ENCODE measurements around the gene DBF4B.
"Not testable (repeated sequence)": the region's sequence is repeated elsewhere in the genome, so short reads cannot be mapped to it uniquely, and the experiment has no call there.

Gene DBF4B, protein sequence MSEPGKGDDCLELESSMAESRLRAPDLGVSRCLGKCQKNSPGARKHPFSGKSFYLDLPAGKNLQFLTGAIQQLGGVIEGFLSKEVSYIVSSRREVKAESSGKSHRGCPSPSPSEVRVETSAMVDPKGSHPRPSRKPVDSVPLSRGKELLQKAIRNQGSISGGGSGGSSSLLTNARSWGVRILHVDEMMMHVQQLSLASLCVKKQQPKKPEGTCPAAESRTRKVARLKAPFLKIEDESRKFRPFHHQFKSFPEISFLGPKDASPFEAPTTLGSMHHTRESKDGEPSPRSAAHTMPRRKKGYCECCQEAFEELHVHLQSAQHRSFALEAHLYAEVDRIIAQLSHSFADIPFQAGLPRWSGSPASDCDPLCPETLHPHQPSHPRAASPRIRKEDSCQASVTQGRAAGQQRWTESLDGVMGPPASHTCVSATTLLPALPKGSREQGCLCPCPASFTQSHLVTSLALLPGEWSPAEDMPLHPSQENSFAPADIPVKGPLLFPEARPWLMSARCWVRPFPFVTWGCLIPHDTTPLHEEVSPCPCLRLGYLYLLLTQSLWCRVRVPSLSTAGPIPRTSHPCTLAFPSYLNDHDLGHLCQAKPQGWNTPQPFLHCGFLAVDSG

DNA sequence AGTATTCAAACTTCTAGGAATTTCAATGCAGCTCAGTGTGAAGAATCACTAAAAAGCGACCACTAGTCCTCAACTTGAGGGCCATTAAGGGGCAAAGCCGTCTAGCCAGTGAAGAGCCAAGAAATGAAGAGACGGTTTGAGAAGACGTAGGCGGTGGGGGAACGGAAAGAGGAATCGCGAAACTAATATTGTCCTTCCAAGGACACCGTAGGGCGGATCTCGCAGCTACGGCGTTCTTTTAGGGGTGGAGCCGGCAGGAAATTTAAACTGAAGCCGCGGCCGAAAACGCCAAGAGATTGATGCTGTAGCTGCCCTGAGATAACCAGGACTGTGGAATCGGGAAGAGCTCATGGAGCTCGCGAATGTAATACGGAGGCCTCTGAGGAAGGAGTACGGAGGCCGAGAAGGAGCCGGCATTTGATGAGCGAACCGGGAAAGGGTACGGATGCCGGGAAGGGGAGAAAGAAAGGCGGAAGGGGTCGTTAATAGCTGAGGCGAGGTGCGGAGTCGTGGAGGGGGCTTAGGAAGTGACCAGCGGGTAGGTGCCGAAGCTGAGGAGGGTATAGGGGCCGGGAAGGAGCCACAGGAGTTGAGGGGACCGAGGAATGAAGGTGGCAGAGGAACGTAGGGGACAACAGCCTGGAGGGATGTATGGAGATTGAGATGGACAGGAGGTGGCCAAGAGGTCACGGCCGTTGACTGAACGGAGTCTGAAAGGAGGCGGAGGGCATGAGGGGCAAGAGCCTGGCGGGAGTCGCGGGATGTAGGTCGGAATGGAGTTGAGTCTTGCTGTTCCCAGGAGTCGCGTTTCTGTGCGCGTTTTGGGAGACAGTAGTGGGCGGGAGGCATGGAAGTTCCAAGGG is at the start of gene DBF4B:
TSS of gene DBF4B (plus strand) at position 265 of the 863 bp plus-strand sequence. CDS start at position 421, 156 bp downstream.
- FAIRE-seq: no peak

DNA sequence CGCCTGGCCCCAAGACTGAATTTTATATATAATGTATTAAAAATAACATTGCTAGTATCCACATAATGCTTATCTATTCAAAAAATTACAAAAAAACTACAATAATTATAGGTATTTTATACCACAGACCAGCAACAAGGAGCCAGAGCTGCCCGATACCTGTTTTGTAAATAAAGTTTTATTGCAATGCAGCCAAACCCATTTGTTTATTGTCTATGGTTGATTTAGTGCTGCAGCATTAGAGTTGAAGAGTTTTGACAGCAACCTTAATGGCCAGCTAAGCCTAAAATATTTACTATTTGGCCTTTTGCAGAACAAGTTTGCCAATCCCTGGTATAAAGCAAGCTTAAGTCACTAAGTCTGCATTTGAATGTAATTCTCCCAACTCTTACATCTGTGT is 46.6 kb upstream of the DBF4B start:
- FAIRE-seq: no peak

DNA sequence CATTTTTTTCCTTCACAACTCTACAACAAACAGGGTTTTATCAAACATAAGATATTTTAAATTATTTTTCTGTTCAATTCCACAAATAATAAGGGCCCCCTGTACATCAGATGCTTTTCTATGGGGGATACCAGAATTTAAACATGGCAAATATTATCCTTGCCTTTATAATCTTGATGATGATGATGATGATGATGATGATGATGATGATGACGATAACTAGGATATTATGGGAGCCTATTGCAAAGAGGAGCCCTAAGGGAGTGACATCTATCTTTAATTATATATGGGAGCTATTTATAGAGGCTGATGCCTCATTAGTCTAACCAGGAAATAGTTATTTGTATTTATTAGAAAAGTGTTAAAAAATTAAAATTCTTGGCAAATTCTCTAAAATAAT is 45.4 kb upstream of the DBF4B start:
- no peak for FAIRE-seq

DNA sequence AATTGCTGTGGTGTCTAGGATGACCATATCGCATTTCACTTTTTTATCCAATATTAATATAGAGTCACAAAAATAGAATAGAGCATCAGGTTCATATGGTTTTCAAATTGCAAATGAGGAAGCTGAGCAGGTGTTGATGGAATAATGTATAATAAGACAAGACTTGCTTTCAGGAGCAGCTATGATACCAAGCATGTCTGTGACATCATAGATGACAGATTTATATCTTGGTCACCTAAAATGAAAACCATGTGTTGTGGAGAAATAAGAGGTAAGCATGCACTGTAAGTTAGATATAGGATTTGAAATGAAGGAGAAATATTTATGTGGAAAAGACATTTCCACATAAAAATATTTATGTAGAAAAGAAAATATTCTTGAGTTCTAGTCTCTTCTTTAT is 43.6 kb upstream of the DBF4B start:
- FAIRE-seq: no peak

DNA sequence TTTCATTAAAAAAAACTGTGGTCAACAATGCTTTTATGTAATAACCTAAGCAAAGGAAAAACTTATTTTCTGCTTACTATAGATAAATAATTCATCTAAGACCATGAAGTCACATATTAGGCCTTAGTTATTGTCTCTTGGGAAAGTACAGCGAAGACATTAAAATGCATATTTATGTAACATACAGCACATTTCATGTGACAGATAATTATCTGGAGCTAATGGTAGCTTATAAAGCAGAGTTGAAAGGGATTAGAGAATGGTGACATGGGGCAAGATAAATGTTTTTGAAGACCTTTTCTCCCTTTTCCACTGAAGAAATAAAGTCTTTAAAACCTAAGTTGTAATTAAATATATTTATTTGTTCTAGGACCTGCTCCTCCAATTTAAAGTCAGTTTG is 42.5 kb upstream of the DBF4B start:
- no peak for FAIRE-seq

DNA sequence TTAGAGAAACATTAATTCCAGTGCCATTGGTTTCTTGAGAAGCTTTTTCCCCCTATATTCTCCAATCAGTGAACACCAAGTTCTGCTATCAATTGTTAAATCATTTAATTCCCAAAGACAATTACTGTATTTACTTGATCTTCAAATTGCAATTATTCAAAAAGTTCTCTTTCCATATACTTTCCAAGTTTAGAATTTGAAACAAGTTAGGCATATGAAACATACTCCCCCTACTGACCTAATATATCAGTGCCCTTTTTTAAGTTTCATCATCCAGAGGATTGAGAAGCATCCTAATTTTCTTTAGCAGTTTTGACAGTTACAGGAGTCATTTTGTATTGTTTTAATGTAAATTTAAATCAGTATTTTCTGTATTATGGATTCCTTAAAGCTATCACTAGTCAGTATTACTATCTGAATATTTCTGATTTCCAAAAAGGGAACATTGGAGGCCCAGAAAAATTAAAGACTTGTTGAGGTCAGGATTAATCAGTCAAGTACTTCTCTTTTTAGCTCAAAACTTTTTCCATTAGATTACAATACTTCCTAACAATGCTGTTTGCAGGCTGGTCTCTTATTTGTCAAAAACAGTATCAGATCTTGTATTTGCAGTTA is 35.9 kb upstream of the DBF4B start:
- peak; percentile 87 for FAIRE-seq

DNA sequence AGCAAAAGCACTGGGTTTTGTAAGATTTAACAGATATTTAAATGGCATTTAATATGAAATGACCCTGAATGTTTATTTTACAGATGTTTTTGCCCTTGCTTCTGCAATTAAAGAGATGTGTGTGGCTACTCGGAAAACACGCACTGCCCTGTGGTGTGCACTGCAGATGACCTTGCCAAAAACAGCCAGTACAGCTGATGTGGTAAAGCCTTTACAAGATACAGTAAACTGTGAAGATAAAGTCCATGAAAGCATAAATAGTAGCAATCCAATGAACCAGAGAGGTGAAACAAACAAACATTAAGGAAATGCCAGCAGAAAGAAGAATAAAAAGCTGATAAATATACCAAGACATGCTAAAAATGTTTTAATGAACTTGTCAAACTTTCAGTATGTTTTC is 34.6 kb upstream of the DBF4B start:
- FAIRE-seq: no peak

DNA sequence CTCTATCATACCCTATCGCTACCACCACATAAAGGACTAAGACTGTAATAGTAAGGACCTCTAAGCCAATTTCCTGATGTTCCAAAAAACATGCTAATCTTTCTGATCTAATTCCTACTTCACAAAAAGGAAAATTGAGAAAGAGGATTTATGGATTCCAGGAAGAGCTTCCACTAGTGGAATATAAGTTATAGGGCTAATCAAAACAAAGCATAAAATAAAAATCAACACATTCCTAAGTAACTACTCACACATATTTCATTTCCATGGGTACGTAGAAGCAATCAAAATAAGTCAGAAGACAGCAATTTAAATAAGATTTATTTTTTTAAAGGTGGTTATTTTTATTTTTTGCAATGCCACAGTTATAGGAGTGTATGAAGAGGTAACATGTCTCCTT is 31.3 kb upstream of the DBF4B start:
- peak; percentile 45 for FAIRE-seq

DNA sequence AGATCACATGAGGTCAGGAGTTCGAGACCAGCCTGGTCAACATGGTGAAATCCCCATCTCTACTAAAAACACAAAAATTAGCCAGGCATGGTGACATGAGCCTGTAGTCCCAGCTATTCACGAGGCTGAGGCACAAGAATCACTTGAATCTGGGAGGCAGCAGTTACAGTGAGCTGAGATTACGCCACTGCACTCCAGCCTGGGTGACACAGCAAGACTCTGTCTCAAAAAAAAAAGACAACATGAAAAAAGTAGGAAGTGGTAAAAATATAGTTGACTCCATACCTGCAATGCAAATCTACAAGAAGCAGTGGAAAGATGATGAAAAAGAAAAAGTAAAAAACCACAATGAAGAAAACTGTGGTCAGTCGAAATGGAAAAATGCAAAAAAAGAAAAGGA is 25.2 kb upstream of the DBF4B start:
- not testable (repeated sequence) for FAIRE-seq

DNA sequence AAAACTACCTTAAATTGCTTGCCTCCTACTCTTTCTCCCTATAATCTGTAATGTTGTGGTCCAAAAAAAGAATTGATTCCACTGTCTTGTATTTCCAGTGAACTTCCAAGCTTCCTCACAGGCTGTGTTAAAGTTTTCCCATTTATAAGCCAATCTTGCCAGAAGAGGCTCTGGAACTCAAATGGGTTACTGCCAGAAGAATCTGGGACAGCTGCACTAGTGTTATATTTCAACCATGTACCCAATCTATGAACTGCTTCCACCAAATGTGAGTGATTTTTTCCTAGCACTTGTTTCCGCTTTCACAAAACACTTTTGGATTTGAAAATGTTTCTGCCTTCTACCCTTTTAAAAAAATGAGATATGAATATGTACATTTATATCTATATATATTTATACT is 20.7 kb upstream of the DBF4B start:
- no peak for FAIRE-seq

DNA sequence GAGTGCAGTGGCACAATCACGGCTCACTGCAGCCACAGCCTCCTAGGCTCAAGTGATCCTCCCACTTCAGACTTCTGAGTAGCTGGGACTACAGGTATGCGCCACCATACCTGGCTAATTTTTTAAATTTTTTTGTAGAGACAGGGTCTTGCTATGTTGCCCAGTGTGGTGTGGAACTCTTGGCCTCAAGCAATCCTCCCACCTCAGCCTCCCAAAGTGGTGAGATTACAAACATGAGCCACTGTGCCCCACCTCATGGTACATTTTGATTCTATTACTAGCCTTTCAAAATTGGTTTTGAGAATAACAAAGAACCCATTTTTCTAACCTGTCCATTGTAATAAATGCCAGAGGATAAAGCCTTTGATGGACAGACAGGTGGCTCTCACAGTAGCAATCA is 20.3 kb upstream of the DBF4B start:
- FAIRE-seq: no peak

DNA sequence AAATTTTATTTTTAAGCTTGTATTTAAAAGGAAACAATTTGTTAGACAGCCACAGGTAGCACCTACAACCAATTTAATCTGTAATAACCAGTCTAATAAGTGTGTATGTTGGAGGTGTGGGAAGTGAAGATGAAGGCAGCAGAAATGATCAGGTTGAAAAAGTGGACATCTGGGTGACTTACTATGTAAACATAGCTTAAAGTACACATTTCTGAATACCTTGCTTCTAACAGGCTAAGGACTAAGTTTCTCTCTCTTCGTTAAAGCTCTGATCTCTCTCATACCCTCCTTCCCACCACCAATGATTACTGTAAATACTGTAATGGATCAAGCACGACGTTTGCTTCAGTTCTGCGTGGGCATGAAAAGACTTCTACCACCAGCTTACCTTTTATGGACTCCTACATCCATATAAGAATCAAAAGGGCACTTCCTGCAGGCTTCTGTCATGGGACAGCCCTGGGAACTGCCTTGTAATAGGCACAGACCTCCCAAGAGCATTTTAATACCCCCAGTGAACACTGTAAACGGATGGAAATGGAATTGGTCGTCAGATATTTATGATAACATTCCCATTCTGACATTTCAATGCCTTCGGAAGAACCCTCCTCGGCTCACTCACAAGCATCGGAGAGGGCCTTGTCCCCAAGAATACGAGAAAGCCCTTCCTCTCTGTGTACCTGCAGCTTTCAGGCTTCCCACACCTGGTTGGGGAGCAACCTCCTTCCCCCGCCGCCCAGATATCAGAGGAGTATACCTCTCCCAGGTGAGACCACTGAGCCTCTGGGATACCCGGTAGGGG is 19.6 kb upstream of the DBF4B start:
- FAIRE-seq: no peak

DNA sequence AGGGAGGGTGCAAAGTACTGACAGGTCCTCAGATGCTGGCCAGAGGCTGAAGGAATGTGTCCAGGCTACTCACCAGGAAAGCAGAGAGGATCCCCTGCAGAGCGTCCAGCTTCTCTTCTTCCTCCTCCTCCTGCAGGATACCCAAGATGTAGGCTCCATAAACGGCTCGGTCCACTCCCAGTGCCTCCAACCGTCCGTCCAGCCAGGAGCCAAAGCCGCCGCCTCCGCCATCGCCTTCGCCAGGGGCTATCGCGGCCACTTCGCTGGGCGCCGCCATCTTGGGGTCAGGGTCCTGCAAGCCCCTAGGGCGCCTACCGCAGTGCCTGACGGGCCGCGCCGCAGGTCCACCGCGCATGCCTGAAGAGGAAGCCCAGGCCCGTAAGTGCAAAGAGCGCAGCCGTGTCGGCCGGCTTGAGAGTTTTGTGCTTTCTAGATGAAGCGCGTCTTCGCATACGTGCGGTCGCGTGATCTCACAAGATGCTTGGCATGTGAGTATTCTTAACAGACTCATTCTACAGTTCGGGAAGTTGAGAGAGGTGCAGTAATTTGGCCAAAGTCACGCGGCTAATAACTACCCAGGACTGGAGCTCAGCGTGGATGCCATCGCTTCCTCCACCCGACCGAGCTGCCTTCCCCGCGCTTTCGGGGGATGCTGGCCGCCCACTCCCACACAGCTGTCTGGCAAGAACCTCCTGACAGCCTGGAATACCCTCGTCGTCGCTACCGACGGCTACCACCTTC is 18.8 kb upstream of the DBF4B start, which contains the start of gene CCDC43:
TSS of gene CCDC43 (minus strand) at position 300 of the 741 bp plus-strand sequence. CDS start at position 277, 23 bp downstream.
- FAIRE-seq: peak; percentile 18

DNA sequence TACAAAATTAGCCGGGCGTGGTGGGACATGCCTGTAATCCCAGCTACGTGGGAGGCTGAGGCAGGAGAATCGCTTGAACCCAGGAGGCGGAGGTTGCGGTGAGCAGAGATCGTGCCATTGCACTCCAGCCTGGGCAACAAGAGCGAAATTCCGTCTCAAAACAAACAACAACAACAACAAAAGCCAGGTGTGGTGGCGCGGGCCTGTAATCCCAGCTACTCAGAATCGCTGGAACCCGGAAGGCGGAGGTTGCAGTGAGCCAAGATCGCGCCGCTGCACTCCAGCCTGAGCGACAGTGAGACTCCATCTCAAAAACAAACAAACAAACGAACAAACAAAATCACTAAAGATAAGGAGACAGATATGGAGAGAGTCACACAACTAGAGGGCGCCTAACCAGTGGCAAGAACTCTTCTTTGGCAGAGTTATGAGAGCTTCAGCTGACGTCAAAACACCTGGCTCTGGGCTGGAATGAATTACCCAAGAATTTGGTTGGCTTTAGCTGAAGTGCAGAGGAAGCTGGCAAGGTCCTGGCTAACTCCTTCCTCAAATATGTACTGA is 17.6 kb upstream of the DBF4B start:
- not testable (repeated sequence) for FAIRE-seq

DNA sequence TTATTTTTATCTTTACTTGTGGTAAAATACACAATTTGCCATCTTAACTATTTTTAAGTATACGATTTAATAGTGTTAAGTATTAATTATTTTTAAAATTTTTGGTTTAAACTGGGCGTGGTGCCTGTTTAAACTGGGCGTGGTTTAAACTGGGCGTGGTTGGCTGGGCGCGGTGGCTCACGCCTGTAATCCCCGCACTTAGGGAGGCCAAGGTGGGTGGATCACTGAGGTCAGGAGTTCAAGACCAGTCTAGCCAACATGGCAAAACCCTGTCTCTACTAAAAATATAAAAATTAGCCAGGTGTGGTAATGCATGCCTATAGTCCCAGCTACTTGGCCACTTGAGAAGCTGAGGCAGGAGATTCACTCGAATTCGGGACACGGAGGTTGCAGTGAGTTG is 14.9 kb upstream of the DBF4B start:
- FAIRE-seq: no peak

DNA sequence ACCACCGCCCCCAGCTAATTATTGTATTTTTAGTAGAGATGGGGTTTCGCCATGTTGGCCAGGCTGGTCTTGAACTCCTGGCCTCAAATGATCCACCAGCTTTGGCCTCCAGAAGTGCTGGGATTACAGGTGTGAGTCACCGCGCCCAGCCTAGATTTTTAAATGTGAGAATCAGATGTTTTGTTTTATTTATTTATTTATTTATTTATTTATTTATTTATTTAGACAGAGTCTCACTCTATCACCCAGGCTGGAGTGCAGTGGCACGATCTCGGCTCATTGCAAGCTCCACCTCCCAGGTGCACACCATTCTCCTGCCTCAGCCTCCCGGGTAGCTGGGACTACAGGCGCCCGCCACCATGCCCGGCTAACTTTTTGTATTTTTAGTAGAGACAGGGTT is 8.2 kb upstream of the DBF4B start:
- not testable (repeated sequence) for FAIRE-seq

DNA sequence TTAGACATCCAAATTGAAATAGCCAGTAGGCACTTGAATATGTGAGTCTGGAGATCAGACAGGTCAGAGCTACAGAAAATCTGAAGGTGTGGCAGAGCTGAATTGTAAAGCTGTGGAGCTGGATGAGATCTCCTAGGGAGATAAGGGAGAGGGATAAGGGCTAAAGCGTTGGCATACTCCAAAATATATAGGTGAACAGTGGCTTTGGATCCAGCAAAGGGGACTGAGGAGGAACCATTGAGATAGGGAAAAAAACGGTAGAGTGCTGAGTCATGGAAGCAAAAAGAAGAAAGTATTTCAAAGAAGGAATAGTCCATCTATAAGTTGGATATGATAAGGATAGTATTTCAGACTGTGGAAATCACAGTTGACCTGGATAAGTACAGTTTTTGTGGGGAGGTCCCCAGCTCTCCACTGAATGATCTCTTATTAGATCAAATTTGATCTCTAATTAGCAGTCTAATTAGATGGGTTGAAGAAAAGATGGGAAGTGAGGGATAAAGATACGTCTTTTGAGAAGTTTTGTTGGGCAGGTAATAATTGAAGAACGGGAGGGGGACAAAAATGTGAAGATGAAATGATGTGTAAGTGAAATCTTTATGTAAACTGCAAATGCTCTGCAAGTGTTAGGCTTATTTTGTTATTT is 587 bp upstream of the DBF4B start:
- FAIRE-seq: no peak

DNA sequence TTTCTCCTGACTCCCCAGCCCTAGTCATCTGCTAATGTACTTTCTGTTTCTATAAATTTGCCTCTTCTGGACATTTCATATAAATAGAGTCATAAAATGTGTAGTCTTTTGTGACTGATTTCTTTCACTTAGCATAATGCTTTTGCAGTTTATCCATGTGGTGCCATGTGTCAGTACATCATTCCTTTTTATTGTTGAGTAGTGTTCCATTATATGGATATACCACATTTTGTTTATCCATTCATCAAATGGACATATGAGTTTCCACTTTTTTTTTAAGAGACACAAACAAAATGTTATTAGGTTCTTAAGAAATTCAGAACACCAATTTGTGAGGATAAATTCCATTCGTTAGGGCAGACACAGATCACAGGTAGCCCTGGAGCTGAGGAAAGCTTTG is 11.0 kb downstream of the DBF4B start:
- no peak for FAIRE-seq

DNA sequence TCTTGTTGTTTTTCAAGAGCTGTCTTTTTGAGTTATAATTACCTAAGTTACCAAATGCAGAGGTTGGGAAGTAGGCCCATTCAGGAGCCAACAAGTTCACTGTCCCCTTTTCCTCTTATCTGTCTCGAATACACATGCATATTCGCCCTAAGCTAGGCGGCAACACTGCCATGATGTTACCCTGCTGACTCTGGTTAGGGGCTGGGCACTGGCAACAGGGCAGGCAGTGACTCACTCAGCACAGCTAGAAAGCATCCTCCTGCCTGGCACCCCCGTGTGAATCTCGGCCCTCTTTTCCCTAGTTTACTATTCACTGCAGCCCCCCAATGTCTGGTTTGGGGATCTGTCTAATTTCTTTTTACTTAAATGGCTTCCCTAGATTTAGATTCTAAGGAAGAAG is 13.8 kb downstream of the DBF4B start:
- no peak for FAIRE-seq

DNA sequence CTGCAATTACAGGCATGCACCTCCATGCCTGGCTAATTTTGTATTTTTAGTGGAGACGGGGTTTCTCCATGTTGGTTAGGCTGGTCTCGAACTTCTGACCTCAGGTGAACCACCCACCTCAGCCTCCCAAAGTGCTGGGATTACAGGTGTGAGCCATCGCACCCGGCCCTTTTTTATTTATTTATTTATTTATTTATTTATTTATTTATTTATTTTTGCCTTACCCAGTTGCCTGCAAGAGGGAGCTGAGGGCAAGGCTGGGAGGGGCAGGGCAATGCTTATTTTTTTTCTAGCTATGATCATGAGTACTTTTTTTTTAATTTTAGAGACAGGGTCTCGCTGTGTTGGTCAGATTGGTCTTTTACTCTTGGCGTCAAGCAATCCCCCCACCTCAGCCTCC is 17.7 kb downstream of the DBF4B start:
- FAIRE-seq: not testable (repeated sequence)
